Measurements from ENCODE around the gene GPR27. TPM values are rescaled to one million over a fixed set of nuclear protein-coding genes. Genes with fewer than 3 reads are reported as not detected.

The GPR27 gene
- total RNA-seq, 1 experiment from 2014 or later, result 0.07 TPM

- Histone ChIP-seq H3K27ac (ENCODE audit: low read length) (no peak overlapping the region), H3K4me1 (ENCODE audit: insufficient read depth, low read length) (no peaks in the 10 kb centered on the region), H3K9ac (ENCODE audit: low read length) (no peak overlapping the region), H3F3A (ENCODE audit: low read length, unreplicated experiment) (no peaks in the 10 kb centered on the region), H3K4me2 (ENCODE audit: low read length) (no peak overlapping the region), H3K9me3 (ENCODE audit: low read length) (no peaks in the 10 kb centered on the region), H3K79me2 (ENCODE audit: low read length) (no peaks in the 10 kb centered on the region), H4K20me1 (ENCODE audit: low read length) (no peaks in the 10 kb centered on the region), H3K9me2 (replicated peaks; ENCODE audit: low read length) (no peaks in the 10 kb centered on the region), H2AFZ (ENCODE audit: low read length) (no peak overlapping the region), H3K4me3 (ENCODE audit: low read length) (no peak overlapping the region), H3K27me3 (ENCODE audit: low read length) (peaks cover 76% of the 10 kb centered on the region), H3K36me3 (ENCODE audit: low read depth, low read length) (no peaks in the 10 kb centered on the region)
- ChIA-PET CTCF (no interaction called here), POLR2A (ENCODE audit: unreplicated experiment) (no interaction called here)
- intact Hi-C loops (cut with micrococcal nuclease), result no loop called here
- no peak for DNase-seq
- no peak for ATAC-seq
- BruUV-seq (replicated peaks), result no TSS peak
- TF ChIP-seq EZH2 (IDR thresholded peaks at IDR 0.05; ENCODE audit: low read length, unreplicated experiment), result no peak
- TF ChIP-seq CTCF (conservative IDR thresholded peaks at IDR 0.05; ENCODE audit: low read depth, low read length), result no peak
- TF ChIP-seq EZH2phosphoT487 (IDR thresholded peaks at IDR 0.05; ENCODE audit: borderline replicate concordance, low read length), result no peak
Observed at GRCh38 chr3:71763426-71763825, 9.8 kb downstream of the GPR27 start.

DNA sequence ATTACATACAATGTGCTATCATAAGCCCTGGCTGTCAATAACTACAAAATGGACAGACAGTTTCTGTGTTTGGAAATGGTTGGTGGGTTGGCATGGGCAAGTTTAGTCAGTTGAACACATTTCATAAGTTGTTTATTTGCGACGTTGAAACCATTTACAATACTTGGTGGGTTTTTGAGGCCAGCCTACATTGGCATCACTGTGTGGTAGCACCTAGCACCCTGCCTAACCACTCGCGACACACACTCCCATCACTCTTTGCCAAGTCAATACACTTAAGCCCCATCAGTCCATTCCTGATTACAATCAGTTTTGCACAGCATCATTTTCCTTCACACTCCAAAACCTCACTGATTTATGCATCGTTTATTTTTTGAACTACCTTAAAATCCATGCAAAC, 17.5 kb downstream of the GPR27 start:
- Histone ChIP-seq H3K9me2 (replicated peaks; ENCODE audit: low read length) (no peaks in the 10 kb centered on the region), H3K9me3 (ENCODE audit: low read length) (no peaks in the 10 kb centered on the region), H3K79me2 (ENCODE audit: low read length) (no peaks in the 10 kb centered on the region), H3K4me1 (ENCODE audit: insufficient read depth, low read length) (no peaks in the 10 kb centered on the region), H3K27me3 (ENCODE audit: low read length) (peaks cover 72% of the 10 kb centered on the region), H3K9ac (ENCODE audit: low read length) (no peak overlapping the region), H3K4me2 (ENCODE audit: low read length) (no peak overlapping the region), H2AFZ (ENCODE audit: low read length) (no peak overlapping the region), H4K20me1 (ENCODE audit: low read length) (no peaks in the 10 kb centered on the region), H3K27ac (ENCODE audit: low read length) (no peak overlapping the region), H3K36me3 (ENCODE audit: low read depth, low read length) (no peaks in the 10 kb centered on the region), H3K4me3 (ENCODE audit: low read length) (no peak overlapping the region), H3F3A (ENCODE audit: low read length, unreplicated experiment) (no peaks in the 10 kb centered on the region)
- intact Hi-C loops (cut with micrococcal nuclease), result no loop called here
- POLR2A ChIA-PET (ENCODE audit: unreplicated experiment), result interaction anchor here (0.7 kb wide), 1 partner anchor 819 kb away, joined by 3 read pairs; no protein-coding TSS in a partner anchor
- DNase-seq, result no peak
- no TSS peak for BruUV-seq (replicated peaks)
- TF ChIP-seq EZH2phosphoT487 (IDR thresholded peaks at IDR 0.05; ENCODE audit: borderline replicate concordance, low read length) (no peak), CTCF (conservative IDR thresholded peaks at IDR 0.05; ENCODE audit: low read depth, low read length) (no peak), EZH2 (IDR thresholded peaks at IDR 0.05; ENCODE audit: low read length, unreplicated experiment) (no peak)
- ATAC-seq, result no peak
- CTCF ChIA-PET, result no interaction called here

DNA sequence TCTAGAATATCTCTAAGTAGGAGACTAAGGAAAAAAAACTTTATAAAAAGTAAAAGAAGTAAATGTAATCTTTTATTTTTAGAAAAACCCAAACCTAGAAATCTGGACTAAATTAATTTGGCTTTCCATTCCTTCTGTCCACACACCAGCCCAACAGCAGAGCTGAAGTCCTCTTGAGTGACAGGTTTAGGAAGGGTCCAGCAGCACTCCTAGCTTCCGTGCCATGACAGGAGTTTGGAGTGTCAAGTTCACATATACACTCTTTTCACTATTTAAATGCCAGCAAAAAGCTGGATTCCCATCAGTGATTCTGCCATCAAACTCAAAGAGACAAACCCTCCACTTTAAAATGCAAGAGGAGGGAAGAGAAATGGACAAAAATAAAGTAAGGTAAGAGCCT, 18.2 kb downstream of the GPR27 start:
- Histone ChIP-seq H3F3A (ENCODE audit: low read length, unreplicated experiment) (no peaks in the 10 kb centered on the region), H3K4me1 (ENCODE audit: insufficient read depth, low read length) (no peaks in the 10 kb centered on the region), H3K9ac (ENCODE audit: low read length) (no peak overlapping the region), H4K20me1 (ENCODE audit: low read length) (no peaks in the 10 kb centered on the region), H3K9me2 (replicated peaks; ENCODE audit: low read length) (no peaks in the 10 kb centered on the region), H3K36me3 (ENCODE audit: low read depth, low read length) (no peaks in the 10 kb centered on the region), H2AFZ (ENCODE audit: low read length) (no peak overlapping the region), H3K4me2 (ENCODE audit: low read length) (no peak overlapping the region), H3K27me3 (ENCODE audit: low read length) (peaks cover 78% of the 10 kb centered on the region), H3K9me3 (ENCODE audit: low read length) (no peaks in the 10 kb centered on the region), H3K79me2 (ENCODE audit: low read length) (no peaks in the 10 kb centered on the region), H3K4me3 (ENCODE audit: low read length) (no peak overlapping the region), H3K27ac (ENCODE audit: low read length) (no peak overlapping the region)
- BruUV-seq (replicated peaks), result no TSS peak
- POLR2A ChIA-PET (ENCODE audit: unreplicated experiment), result interaction anchor here (0.6 kb wide), 1 partner anchor 234 kb away, joined by 5 read pairs; no protein-coding TSS in a partner anchor
- no peak for DNase-seq
- intact Hi-C loops (cut with micrococcal nuclease), result no loop called here
- ATAC-seq, result no peak
- CTCF ChIA-PET, result no interaction called here
- TF ChIP-seq EZH2 (IDR thresholded peaks at IDR 0.05; ENCODE audit: low read length, unreplicated experiment) (no peak), EZH2phosphoT487 (IDR thresholded peaks at IDR 0.05; ENCODE audit: borderline replicate concordance, low read length) (no peak), CTCF (conservative IDR thresholded peaks at IDR 0.05; ENCODE audit: low read depth, low read length) (no peak)

Measured in PC-3 (cell line).